ENCODE data around the gene PLCD4.

The PLCD4 gene

GRCh38 chr2:218622606-218623365 lies 15.1 kb downstream of the PLCD4 start:
- Histone ChIP-seq H3K27me3 (replicated peaks; ENCODE audit: control insufficient read depth, insufficient read depth, low read length) (no peaks in the 10 kb centered on the region), H3K4me3 (replicated peaks; ENCODE audit: low read depth, low read length) (no peak overlapping the region), H3K36me3 (ENCODE audit: control insufficient read depth, insufficient read depth, low read length) (no peaks in the 10 kb centered on the region)
- TF ChIP-seq, protein P1, sequence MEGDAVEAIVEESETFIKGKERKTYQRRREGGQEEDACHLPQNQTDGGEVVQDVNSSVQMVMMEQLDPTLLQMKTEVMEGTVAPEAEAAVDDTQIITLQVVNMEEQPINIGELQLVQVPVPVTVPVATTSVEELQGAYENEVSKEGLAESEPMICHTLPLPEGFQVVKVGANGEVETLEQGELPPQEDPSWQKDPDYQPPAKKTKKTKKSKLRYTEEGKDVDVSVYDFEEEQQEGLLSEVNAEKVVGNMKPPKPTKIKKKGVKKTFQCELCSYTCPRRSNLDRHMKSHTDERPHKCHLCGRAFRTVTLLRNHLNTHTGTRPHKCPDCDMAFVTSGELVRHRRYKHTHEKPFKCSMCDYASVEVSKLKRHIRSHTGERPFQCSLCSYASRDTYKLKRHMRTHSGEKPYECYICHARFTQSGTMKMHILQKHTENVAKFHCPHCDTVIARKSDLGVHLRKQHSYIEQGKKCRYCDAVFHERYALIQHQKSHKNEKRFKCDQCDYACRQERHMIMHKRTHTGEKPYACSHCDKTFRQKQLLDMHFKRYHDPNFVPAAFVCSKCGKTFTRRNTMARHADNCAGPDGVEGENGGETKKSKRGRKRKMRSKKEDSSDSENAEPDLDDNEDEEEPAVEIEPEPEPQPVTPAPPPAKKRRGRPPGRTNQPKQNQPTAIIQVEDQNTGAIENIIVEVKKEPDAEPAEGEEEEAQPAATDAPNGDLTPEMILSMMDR (IDR thresholded peaks at IDR 0.05; ENCODE audit: insufficient read depth, low read length, poor library complexity, severe bottlenecking): no peak
- no peak for DNase-seq (ENCODE audit: extremely low read depth, insufficient read length)

DNA sequence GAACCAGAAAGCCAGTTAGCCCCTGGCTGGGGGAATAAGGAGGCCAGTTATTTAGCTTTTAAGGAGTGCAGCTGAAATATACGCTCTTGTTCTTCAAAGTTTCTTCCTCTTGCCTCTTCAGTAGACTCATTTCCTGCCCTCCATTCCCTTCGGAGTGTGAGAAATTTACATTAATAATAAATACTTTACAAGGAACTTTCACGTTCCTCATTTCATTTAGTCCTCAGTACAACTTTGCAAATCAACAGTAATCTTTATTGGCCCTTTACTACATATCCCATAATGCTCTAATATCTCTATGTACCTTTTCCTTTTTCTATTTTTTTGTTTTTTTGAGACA lies 15.6 kb downstream of the PLCD4 start:
- no peak for DNase-seq (ENCODE audit: extremely low read depth, insufficient read length)
- TF ChIP-seq, protein P1 (IDR thresholded peaks at IDR 0.05; ENCODE audit: insufficient read depth, low read length, poor library complexity, severe bottlenecking): no peak
- no peak overlapping the region for H3K4me3 ChIP-seq (replicated peaks; ENCODE audit: low read depth, low read length)
- H3K36me3 ChIP-seq (ENCODE audit: control insufficient read depth, insufficient read depth, low read length): no peaks in the 10 kb centered on the region
- H3K27me3 ChIP-seq (replicated peaks; ENCODE audit: control insufficient read depth, insufficient read depth, low read length): no peaks in the 10 kb centered on the region

DNA sequence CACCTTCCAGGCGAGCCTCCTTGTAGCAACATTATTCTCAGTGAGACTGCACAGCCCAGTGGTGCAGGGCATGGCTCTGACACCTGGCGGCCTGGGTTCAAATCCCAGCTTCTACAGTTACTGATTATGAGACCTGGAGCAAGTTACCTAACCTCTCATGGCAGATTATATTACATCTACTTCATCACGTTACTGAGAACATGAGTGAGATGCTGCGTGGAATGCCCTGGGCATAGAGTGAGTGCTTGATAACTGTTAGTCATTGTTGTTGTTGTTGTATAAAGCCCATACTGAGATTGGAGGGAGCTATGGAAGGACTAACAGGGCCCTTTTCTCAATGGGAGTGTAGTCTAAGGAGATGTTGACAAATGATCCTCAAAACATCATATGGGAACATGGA lies 18.7 kb downstream of the PLCD4 start:
- Histone ChIP-seq H3K4me3 (replicated peaks; ENCODE audit: low read depth, low read length) (no peak overlapping the region), H3K27me3 (replicated peaks; ENCODE audit: control insufficient read depth, insufficient read depth, low read length) (no peaks in the 10 kb centered on the region), H3K36me3 (ENCODE audit: control insufficient read depth, insufficient read depth, low read length) (no peaks in the 10 kb centered on the region)
- DNase-seq (ENCODE audit: extremely low read depth, insufficient read length): no peak
- TF ChIP-seq, protein P1 (IDR thresholded peaks at IDR 0.05; ENCODE audit: insufficient read depth, low read length, poor library complexity, severe bottlenecking): no peak

GRCh38 chr2:218627939-218628338 lies 20.2 kb downstream of the PLCD4 start:
- Histone ChIP-seq H3K4me3 (replicated peaks; ENCODE audit: low read depth, low read length) (no peak overlapping the region), H3K36me3 (ENCODE audit: control insufficient read depth, insufficient read depth, low read length) (no peaks in the 10 kb centered on the region), H3K27me3 (replicated peaks; ENCODE audit: control insufficient read depth, insufficient read depth, low read length) (no peaks in the 10 kb centered on the region)
- DNase-seq (ENCODE audit: extremely low read depth, insufficient read length): no peak
- TF ChIP-seq, protein P1 (IDR thresholded peaks at IDR 0.05; ENCODE audit: insufficient read depth, low read length, poor library complexity, severe bottlenecking): no peak

GRCh38 chr2:218631837-218632236 lies 24.1 kb downstream of the PLCD4 start:
- no peak for DNase-seq (ENCODE audit: extremely low read depth, insufficient read length)

More at GRCh38 chr2:218631837-218632236, 24.1 kb downstream of the PLCD4 start:
- H3K27me3 ChIP-seq (replicated peaks; ENCODE audit: control insufficient read depth, insufficient read depth, low read length): no peaks in the 10 kb centered on the region
- peaks cover 12% of the 10 kb centered on the region for H3K36me3 ChIP-seq (ENCODE audit: control insufficient read depth, insufficient read depth, low read length)
- no peak overlapping the region for H3K4me3 ChIP-seq (replicated peaks; ENCODE audit: low read depth, low read length)
- TF ChIP-seq, protein P1 (IDR thresholded peaks at IDR 0.05; ENCODE audit: insufficient read depth, low read length, poor library complexity, severe bottlenecking): no peak
